Neural cell (in vitro differentiated cells): Measurements from ENCODE around the gene ATE1.

Experiments used
- MXI1 ChIP-seq: fragments of 450-650 bp; conservative IDR thresholded peaks from 2 replicates; pipeline ENCODE4 v1.6.1; 2014; ENCODE audit warnings: antibody characterized with exemption, mild to moderate bottlenecking; ENCODE audit not compliant: poor library complexity, severe bottlenecking
- TF ChIP-seq, protein P1 (sequence below): fragments of 450-650 bp; IDR thresholded peaks from 2 replicates; pipeline ENCODE4 v1.5.1; 2014; ENCODE audit warnings: antibody characterized with exemption, mild to moderate bottlenecking, moderate library complexity; ENCODE audit not compliant: poor library complexity, severe bottlenecking

DNA sequence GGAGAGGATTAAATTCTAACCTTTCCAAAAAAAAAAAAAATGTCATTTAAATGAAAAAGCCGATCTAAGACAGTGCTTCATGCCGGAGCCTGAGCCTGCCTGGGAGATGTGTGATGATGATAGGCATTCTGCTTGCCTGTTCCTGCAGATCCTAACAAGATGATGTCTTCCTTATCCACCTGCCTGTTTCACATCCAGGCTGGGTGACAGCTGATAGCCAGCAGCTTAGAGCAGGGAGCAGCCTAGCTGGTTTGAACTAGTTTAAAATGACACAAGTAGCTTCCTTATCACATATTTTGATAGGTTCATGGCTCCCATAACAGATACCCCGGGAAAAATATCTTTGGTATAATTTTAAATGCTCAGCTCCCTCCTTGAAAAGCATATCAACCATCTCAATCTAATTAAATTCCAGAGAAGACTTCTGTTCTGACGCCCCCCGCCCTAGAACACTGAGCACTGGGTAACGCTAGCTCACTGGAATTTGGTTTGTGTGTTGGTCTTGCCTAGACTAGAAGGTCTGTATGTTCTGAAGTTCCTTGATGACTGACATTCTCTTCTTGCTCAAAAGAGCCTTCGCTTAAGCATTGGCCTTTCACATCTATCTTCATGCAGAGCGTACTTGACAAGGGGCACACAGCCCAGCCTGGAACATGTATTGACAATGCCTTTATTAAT is 232.7 kb downstream of the ATE1 start:
- no peak for TF ChIP-seq MXI1
- TF ChIP-seq, protein P1, sequence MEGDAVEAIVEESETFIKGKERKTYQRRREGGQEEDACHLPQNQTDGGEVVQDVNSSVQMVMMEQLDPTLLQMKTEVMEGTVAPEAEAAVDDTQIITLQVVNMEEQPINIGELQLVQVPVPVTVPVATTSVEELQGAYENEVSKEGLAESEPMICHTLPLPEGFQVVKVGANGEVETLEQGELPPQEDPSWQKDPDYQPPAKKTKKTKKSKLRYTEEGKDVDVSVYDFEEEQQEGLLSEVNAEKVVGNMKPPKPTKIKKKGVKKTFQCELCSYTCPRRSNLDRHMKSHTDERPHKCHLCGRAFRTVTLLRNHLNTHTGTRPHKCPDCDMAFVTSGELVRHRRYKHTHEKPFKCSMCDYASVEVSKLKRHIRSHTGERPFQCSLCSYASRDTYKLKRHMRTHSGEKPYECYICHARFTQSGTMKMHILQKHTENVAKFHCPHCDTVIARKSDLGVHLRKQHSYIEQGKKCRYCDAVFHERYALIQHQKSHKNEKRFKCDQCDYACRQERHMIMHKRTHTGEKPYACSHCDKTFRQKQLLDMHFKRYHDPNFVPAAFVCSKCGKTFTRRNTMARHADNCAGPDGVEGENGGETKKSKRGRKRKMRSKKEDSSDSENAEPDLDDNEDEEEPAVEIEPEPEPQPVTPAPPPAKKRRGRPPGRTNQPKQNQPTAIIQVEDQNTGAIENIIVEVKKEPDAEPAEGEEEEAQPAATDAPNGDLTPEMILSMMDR: no peak
